ENCODE results near the gene POT1.

The POT1 gene

GRCh38 chr7:124780056-124780455 is 149.6 kb downstream of the POT1 start:
- Histone ChIP-seq H3K4me3 (replicated peaks; ENCODE audit: low read depth, low read length) (no peak overlapping the region), H3K27me3 (replicated peaks; ENCODE audit: control insufficient read depth, insufficient read depth, low read length) (no peaks in the 10 kb centered on the region; the same call in 1 of the 2 replicates), H3K36me3 (ENCODE audit: control insufficient read depth, insufficient read depth, low read length) (no peaks in the 10 kb centered on the region)
- no peak for TF ChIP-seq CTCF (IDR thresholded peaks at IDR 0.05; ENCODE audit: insufficient read depth, low read length, poor library complexity, severe bottlenecking)
- DNase-seq (ENCODE audit: extremely low read depth, insufficient read length): no peak

DNA sequence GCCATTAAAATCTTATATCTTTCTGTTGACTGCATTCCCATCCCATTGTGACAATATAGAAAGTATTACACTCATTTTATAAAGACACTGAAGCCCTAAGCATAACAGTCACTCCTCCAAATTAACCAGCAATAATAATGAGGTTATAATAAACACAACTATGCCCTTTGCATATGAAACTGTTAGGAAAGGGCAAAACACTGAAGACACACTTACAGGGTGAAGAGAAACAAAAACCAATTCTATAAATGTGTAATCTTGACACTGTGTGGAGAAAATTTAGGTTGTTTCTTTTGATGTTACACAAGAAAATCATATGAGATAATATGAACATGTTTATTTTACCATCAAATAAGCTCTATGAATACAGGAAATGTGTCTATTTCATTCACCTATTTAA is 150.0 kb downstream of the POT1 start:
- no peak for TF ChIP-seq CTCF (IDR thresholded peaks at IDR 0.05; ENCODE audit: insufficient read depth, low read length, poor library complexity, severe bottlenecking)
- H3K36me3 ChIP-seq (ENCODE audit: control insufficient read depth, insufficient read depth, low read length): no peaks in the 10 kb centered on the region
- DNase-seq (ENCODE audit: extremely low read depth, insufficient read length): no peak

DNA sequence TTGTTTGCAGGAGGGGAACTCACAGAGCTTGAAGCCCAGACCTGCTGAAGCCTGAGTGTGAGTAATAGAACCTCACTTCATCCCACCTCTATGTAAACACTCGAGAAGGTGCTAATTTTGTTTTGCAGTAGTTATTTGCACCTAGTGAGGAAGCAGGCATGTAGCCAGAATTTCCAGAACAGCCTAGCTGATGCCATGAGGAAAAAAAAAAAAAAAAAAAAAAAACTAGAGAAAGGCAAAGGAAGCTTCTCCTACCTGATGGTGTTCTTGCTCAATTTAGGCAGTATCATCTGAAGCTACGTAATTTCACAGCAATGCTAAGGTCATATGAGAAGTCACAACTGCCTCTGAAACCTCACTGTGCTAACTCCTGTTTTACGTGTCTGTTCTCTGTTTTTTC is 150.4 kb downstream of the POT1 start:
- no peak overlapping the region for H3K4me3 ChIP-seq (replicated peaks; ENCODE audit: low read depth, low read length)
- no peak for TF ChIP-seq CTCF (IDR thresholded peaks at IDR 0.05; ENCODE audit: insufficient read depth, low read length, poor library complexity, severe bottlenecking)
- H3K27me3 ChIP-seq (replicated peaks; ENCODE audit: control insufficient read depth, insufficient read depth, low read length): no peaks in the 10 kb centered on the region; the same call in 1 of the 2 replicates
- DNase-seq (ENCODE audit: extremely low read depth, insufficient read length): no peak
- H3K36me3 ChIP-seq (ENCODE audit: control insufficient read depth, insufficient read depth, low read length): no peaks in the 10 kb centered on the region

More for the DNA sequence above, 150.0 kb downstream of the POT1 start:
- Histone ChIP-seq H3K4me3 (replicated peaks; ENCODE audit: low read depth, low read length) (no peak overlapping the region), H3K27me3 (replicated peaks; ENCODE audit: control insufficient read depth, insufficient read depth, low read length) (no peaks in the 10 kb centered on the region; the same call in 1 of the 2 replicates)

DNA sequence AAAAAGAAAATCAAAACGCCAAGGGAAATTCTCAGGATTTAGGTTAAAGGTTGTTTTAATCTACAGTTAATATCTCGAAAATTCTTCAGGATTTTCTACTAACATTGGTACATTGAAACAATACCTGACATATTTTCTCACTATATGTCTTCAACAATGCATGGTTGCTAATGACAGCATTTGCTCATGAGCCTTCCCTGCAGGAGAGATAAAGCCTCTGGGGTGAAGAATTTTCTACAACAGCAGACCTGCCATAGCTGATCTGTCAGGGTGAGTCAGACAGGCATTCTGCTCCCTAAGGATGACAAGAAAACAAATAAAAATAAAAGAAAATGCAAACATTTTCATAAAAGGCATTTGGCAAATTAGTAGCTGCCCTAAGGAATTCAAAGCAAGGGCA is 152.4 kb downstream of the POT1 start:
- no peak for DNase-seq (ENCODE audit: extremely low read depth, insufficient read length)
- no peak overlapping the region for H3K4me3 ChIP-seq (replicated peaks; ENCODE audit: low read depth, low read length)
- H3K36me3 ChIP-seq (ENCODE audit: control insufficient read depth, insufficient read depth, low read length): no peaks in the 10 kb centered on the region
- H3K27me3 ChIP-seq (replicated peaks; ENCODE audit: control insufficient read depth, insufficient read depth, low read length): no peaks in the 10 kb centered on the region; the same call in 1 of the 2 replicates
- TF ChIP-seq CTCF (IDR thresholded peaks at IDR 0.05; ENCODE audit: insufficient read depth, low read length, poor library complexity, severe bottlenecking): no peak

GRCh38 chr7:124776153-124776552 is 153.5 kb downstream of the POT1 start:
- TF ChIP-seq CTCF (IDR thresholded peaks at IDR 0.05; ENCODE audit: insufficient read depth, low read length, poor library complexity, severe bottlenecking): no peak
- no peaks in the 10 kb centered on the region for H3K36me3 ChIP-seq (ENCODE audit: control insufficient read depth, insufficient read depth, low read length)
- no peak for DNase-seq (ENCODE audit: extremely low read depth, insufficient read length)
- H3K27me3 ChIP-seq (replicated peaks; ENCODE audit: control insufficient read depth, insufficient read depth, low read length): no peaks in the 10 kb centered on the region; the same call in 1 of the 2 replicates
- no peak overlapping the region for H3K4me3 ChIP-seq (replicated peaks; ENCODE audit: low read depth, low read length)

GRCh38 chr7:124775422-124775821 is 154.2 kb downstream of the POT1 start:
- TF ChIP-seq CTCF (IDR thresholded peaks at IDR 0.05; ENCODE audit: insufficient read depth, low read length, poor library complexity, severe bottlenecking): no peak
- no peak for DNase-seq (ENCODE audit: extremely low read depth, insufficient read length)
- H3K27me3 ChIP-seq (replicated peaks; ENCODE audit: control insufficient read depth, insufficient read depth, low read length): no peaks in the 10 kb centered on the region; the same call in 1 of the 2 replicates
- no peaks in the 10 kb centered on the region for H3K36me3 ChIP-seq (ENCODE audit: control insufficient read depth, insufficient read depth, low read length)
- no peak overlapping the region for H3K4me3 ChIP-seq (replicated peaks; ENCODE audit: low read depth, low read length)

All from GM06990 (cell line).